Esophagus muscularis mucosa (tissue), 4 donors: Measurements from ENCODE around the gene TFF1. TPM values are rescaled to one million over a fixed set of nuclear protein-coding genes. Genes with fewer than 3 reads are reported as not detected.
"Not testable (repeated sequence)": the region's sequence is repeated elsewhere in the genome, so short reads cannot be mapped to it uniquely, and the experiment has no call there.

ENCODE experiments used
- DNase-seq: peaks from one replicate; pipeline ENCODE4 v3.0.0-alpha.2; 2017; ENCODE audit errors: extremely low spot score
- H3K27ac ChIP-seq, 4 donors: fragments of 200-600 bp; sonication (generic); replicated peaks in 1 of 4; 1 replicate in 3 of 4; 2 replicates in 1 of 4; pipeline ENCODE4 v1.5.1; 2016 to 2019; ENCODE audit warnings: mild to moderate bottlenecking in 1 of 4
- H3K27me3 ChIP-seq, 4 donors: fragments of 200-600 bp; sonication (generic); one replicate each; pipeline versions ENCODE4 v1.5.1 to v1.6.0; 2016 to 2019
- H3K36me3 ChIP-seq, 4 donors: fragments of 200-600 bp; sonication (generic); one replicate each; pipeline ENCODE4 v1.5.1; 2016 to 2019
- H3K4me1 ChIP-seq, 4 donors: fragments of 200-600 bp; sonication (generic); one replicate each; pipeline ENCODE4 v1.5.1; 2016 to 2019
- H3K4me3 ChIP-seq, 4 donors: fragments of 200-600 bp; sonication (generic); 1 replicate in 2 of 4; 2 replicates in 2 of 4; pipeline ENCODE4 v1.5.1; 2016 to 2019; ENCODE audit warnings: mild to moderate bottlenecking in 4 of 4, moderate library complexity in 1 of 4
- H3K9me3 ChIP-seq, 4 donors: fragments of 200-600 bp; sonication (generic); 1 replicate in 3 of 4; 2 replicates in 1 of 4; pipeline ENCODE4 v1.5.1; 2016 to 2019
- CTCF ChIP-seq, 3 experiments: fragments of 200-600 bp in 2 of 3; fragments of 450-650 bp in 1 of 3; sonication (generic) in 2 of 3; IDR thresholded peaks; one replicate each; pipeline ENCODE4 v1.5.1; 2017 to 2019; ENCODE audit warnings: antibody characterized with exemption in 3 of 3, mild to moderate bottlenecking in 2 of 3, moderate library complexity in 1 of 3
- EP300 ChIP-seq: sonication (generic); formaldehyde crosslinking; IDR thresholded peaks from one replicate; pipeline ENCODE4 v1.6.1; 2017; ENCODE audit warnings: antibody characterized with exemption
- POLR2A ChIP-seq: fragments of 450-650 bp; IDR thresholded peaks from one replicate; pipeline ENCODE4 v1.6.1; 2017; ENCODE audit warnings: antibody characterized with exemption, moderate library complexity, mild to moderate bottlenecking, low read depth
- POLR2AphosphoS5 ChIP-seq, 2 donors: sonication (generic); formaldehyde crosslinking; IDR thresholded peaks; one replicate each; pipeline ENCODE4 v1.6.1; 2017; ENCODE audit warnings: antibody characterized with exemption in 2 of 2
- WGBS: methylation state at CpG from one replicate; pipeline ENCODE4 v1.1.5; 2018; 5-methylcytosine and 5-hydroxymethylcytosine counted together
- intact Hi-C: fragments of 100-400 bp; cut with DNase I; formaldehyde crosslinking; loops from one replicate; pipeline ENCODE4 v1.15.1; 2023
- total RNA-seq, 4 donors: library from RNA; depleted of rRNA; stranded (reverse); fragments of >200 nt; gene quantifications; one replicate each; pipeline versions ENCODE4 v1.1.0 to v1.2.1, GENCODE V29; 2016

The TFF1 gene
- total RNA-seq, 4 donors from 2014 or later: not detected

GRCh38 chr21:42413093-42413492, 46.8 kb upstream of the TFF1 start:
- intact Hi-C loops: no loop called here
- Histone ChIP-seq H3K4me1 (no peaks in the 10 kb centered on the region), H3K36me3 (no peaks in the 10 kb centered on the region), H3K4me3 (no peak overlapping the region), H3K9me3 (no peaks in the 10 kb centered on the region), H3K27ac (no peak overlapping the region), H3K27me3 (peaks cover 0 to 63% (median 0%) of the 10 kb centered on the region in 4 donors)
- WGBS: 85% methylated on average over 12 of the region's 14 CpGs
- DNase-seq: no peak
- TF ChIP-seq CTCF (IDR thresholded peaks at IDR 0.05) (no peak), EP300 (no peak), POLR2A (no peak)

GRCh38 chr21:42412636-42412933, 46.2 kb upstream of the TFF1 start:
- DNase-seq: no peak
- Histone ChIP-seq H3K27ac (no peak overlapping the region), H3K27me3 (peaks cover 0 to 61% (median 0%) of the 10 kb centered on the region in 4 donors), H3K4me3 (no peak overlapping the region), H3K9me3 (no peaks in the 10 kb centered on the region), H3K4me1 (no peaks in the 10 kb centered on the region), H3K36me3 (no peaks in the 10 kb centered on the region)
- intact Hi-C loops: no loop called here
- TF ChIP-seq CTCF (IDR thresholded peaks at IDR 0.05) (no peak), POLR2A (no peak), EP300 (no peak), POLR2AphosphoS5 (IDR thresholded peaks at IDR 0.05) (no peak)
- 84% methylated on average over 5 of the region's 5 CpGs for WGBS

- H3K9me3 ChIP-seq: no peaks in the 10 kb centered on the region
- no peaks in the 10 kb centered on the region for H3K36me3 ChIP-seq
- intact Hi-C loops: no loop called here
- no peak overlapping the region for H3K27ac ChIP-seq
- no peak for DNase-seq
- no peaks in the 10 kb centered on the region for H3K4me1 ChIP-seq
- WGBS: 75% methylated on average over 9 of the region's 21 CpGs
- TF ChIP-seq CTCF (IDR thresholded peaks at IDR 0.05): no peak
- H3K4me3 ChIP-seq: no peak overlapping the region
- peaks cover 0 to 66% (median 0%) of the 10 kb centered on the region in 4 donors for H3K27me3 ChIP-seq
Observed at GRCh38 chr21:42411891-42412635, 45.7 kb upstream of the TFF1 start.

- 65% methylated on average over 7 of the region's 7 CpGs for WGBS
- intact Hi-C loops: no loop called here
- Histone ChIP-seq H3K4me1 (no peaks in the 10 kb centered on the region), H3K27me3 (peaks cover 0 to 70% (median 0%) of the 10 kb centered on the region in 4 donors), H3K36me3 (no peaks in the 10 kb centered on the region), H3K27ac (no peak overlapping the region), H3K9me3 (no peaks in the 10 kb centered on the region), H3K4me3 (no peak overlapping the region)
- no peak for TF ChIP-seq EP300
- DNase-seq: no peak
Observed at GRCh38 chr21:42411197-42411869, 45.0 kb upstream of the TFF1 start.

- H3K36me3 ChIP-seq: no peaks in the 10 kb centered on the region
- no peak for TF ChIP-seq EP300
- no peaks in the 10 kb centered on the region for H3K4me1 ChIP-seq
- 77% methylated on average over 7 of the region's 7 CpGs for WGBS
- peaks cover 0 to 58% (median 0%) of the 10 kb centered on the region in 4 donors for H3K27me3 ChIP-seq
- DNase-seq: no peak
- no peaks in the 10 kb centered on the region for H3K9me3 ChIP-seq
- no peak overlapping the region for H3K27ac ChIP-seq
- intact Hi-C loops: no loop called here
- H3K4me3 ChIP-seq: no peak overlapping the region
Observed at GRCh38 chr21:42409366-42409765, 43.0 kb upstream of the TFF1 start.

GRCh38 chr21:42408718-42409117, 42.4 kb upstream of the TFF1 start:
- H3K4me1 ChIP-seq, H3K36me3 ChIP-seq, DNase-seq, intact Hi-C loops, H3K9me3 ChIP-seq, H3K27ac ChIP-seq, H3K4me3 ChIP-seq: not testable (repeated sequence)
- 68% methylated on average over 5 of the region's 5 CpGs for WGBS
- peaks cover 0 to 63% (median 0%) of the 10 kb centered on the region in 4 donors for H3K27me3 ChIP-seq
